Measurements from ENCODE around the gene DMRTB1. TPM values are rescaled to one million over a fixed set of nuclear protein-coding genes. Genes with fewer than 3 reads are reported as not detected.

DMRTB1 gene
- total and polyA plus RNA-seq, 2 experiments from 2014 or later = not detected

DNA sequence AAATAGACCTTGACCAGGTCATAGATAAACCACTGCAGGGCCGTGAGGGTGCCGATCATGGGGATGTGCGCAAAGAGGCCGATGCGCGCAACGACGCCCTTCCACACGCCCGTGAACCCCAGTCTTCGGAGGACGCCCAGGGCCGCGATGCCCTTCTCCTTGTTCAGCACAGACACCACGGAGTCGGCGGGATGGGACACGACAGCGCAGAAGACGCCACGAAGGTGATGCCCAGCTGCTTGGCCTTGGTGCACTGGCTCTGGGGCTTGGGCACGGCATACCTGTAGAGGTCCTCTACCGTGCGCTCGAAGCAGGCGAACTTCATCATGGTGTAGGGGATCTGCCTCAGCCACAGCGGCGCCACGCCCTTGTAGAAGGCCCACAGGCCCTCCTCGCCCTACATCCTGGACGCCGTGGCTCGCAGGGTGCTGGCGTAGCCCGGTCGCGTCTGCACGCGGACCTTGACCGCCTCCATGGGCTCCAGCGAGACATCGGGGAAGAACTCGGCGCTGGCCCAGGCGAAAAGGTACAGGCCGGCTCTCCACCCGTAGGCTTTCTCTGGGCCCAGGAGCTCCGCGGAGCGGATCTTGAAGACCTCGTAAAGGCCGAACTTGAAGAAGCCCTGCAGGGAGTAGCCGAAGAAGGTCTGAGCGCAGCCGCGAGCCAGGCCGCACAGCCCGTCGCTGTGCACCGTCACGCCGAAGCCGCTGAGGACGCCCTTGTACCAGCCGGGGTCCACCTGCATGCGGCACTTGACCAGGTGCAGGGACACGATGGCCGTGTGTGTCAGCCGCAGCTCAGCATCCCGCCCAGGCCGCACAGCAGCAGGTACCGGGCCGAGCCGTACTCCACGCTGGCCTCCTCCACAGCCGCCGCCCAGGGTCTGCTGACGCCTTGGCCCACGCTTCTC lies 20.5 kb upstream of the DMRTB1 start:
- H3K9me3 ChIP-seq (ENCODE audit: low read depth) = no peaks in the 10 kb centered on the region
- H3K27me3 ChIP-seq = no peaks in the 10 kb centered on the region
- no peaks in the 10 kb centered on the region for H3K36me3 ChIP-seq (replicated peaks; ENCODE audit: insufficient read depth, low read depth)
- TF ChIP-seq EZH2phosphoT487 (IDR thresholded peaks at IDR 0.05; ENCODE audit: low read depth, severe bottlenecking, unreplicated experiment) (no peak), EZH2 (IDR thresholded peaks at IDR 0.05; ENCODE audit: borderline replicate concordance) (no peak)
- TF ChIP-seq, protein P1, sequence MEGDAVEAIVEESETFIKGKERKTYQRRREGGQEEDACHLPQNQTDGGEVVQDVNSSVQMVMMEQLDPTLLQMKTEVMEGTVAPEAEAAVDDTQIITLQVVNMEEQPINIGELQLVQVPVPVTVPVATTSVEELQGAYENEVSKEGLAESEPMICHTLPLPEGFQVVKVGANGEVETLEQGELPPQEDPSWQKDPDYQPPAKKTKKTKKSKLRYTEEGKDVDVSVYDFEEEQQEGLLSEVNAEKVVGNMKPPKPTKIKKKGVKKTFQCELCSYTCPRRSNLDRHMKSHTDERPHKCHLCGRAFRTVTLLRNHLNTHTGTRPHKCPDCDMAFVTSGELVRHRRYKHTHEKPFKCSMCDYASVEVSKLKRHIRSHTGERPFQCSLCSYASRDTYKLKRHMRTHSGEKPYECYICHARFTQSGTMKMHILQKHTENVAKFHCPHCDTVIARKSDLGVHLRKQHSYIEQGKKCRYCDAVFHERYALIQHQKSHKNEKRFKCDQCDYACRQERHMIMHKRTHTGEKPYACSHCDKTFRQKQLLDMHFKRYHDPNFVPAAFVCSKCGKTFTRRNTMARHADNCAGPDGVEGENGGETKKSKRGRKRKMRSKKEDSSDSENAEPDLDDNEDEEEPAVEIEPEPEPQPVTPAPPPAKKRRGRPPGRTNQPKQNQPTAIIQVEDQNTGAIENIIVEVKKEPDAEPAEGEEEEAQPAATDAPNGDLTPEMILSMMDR (IDR thresholded peaks at IDR 0.05; ENCODE audit: poor library complexity) = no peak
- H2AFZ ChIP-seq = no peak overlapping the region
- H3K79me2 ChIP-seq = no peaks in the 10 kb centered on the region
- no peak for DNase-seq (ENCODE audit: low spot score)
- no peak overlapping the region for H3K4me2 ChIP-seq
- H4K20me1 ChIP-seq (ENCODE audit: insufficient read depth, poor library complexity, severe bottlenecking) = no peaks in the 10 kb centered on the region
- H3K9me2 ChIP-seq (replicated peaks; ENCODE audit: insufficient read depth) = no peaks in the 10 kb centered on the region
- no peak overlapping the region for H3K27ac ChIP-seq
- 98% methylated on average over 78 of the region's 79 CpGs for WGBS (ENCODE audit: low lambda C conversion rate, missing lambda C conversion rate)
- no peaks in the 10 kb centered on the region for H3K4me1 ChIP-seq (ENCODE audit: insufficient read depth)
- no peak overlapping the region for H3K4me3 ChIP-seq

DNA sequence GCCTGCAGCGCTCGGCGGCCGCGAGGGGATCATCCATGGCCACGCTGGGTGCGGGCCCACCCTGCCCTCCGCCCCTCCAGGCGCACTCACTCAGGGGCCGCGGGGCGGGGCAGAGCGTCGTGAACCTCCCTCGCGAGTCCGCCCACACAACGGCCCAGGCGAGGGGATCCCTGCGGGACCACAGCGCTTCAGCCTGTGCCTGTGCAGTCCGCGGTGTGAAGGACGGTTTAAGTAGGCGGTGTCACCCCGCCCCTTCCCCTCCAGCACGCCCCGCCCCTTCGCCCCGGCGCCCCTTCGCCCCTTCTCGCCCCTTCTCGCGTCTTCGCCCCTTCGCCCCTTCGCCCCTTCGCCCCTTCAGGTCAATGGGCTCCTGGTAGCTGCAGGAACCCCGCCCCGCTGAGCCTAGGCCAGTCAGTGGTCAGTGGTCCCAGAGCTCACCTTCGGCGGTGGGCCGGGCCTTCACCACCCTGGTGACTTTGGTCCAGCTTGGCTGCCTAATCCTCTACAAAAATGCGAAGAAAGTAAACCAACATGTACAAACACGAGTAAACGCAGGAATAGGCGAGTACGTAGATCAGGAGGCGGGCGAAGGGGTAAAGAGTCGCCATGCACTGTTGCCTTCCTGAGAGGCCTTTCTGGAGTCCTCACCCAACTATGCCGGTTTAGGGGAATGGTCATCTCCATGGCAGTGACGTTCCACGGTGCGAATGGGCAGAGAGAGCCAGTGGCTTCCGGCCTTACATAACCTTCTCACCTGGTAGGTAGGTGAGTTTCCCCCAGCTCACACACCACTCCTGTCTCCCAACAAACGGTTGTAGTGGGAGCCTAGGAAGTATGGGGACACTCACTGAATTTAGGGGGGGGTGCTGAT lies 19.6 kb upstream of the DMRTB1 start:
- H3K27ac ChIP-seq = no peak overlapping the region
- TF ChIP-seq, protein P1 (IDR thresholded peaks at IDR 0.05; ENCODE audit: poor library complexity) = no peak
- TF ChIP-seq EZH2phosphoT487 (IDR thresholded peaks at IDR 0.05; ENCODE audit: low read depth, severe bottlenecking, unreplicated experiment) (no peak), EZH2 (IDR thresholded peaks at IDR 0.05; ENCODE audit: borderline replicate concordance) (no peak)
- H2AFZ ChIP-seq = no peak overlapping the region
- H3K36me3 ChIP-seq (replicated peaks; ENCODE audit: insufficient read depth, low read depth) = no peaks in the 10 kb centered on the region
- no peak for DNase-seq (ENCODE audit: low spot score)
- H3K79me2 ChIP-seq = no peaks in the 10 kb centered on the region
- 98% methylated on average over 45 of the region's 58 CpGs for WGBS (ENCODE audit: low lambda C conversion rate, missing lambda C conversion rate)
- H3K4me1 ChIP-seq (ENCODE audit: insufficient read depth) = no peaks in the 10 kb centered on the region
- no peaks in the 10 kb centered on the region for H4K20me1 ChIP-seq (ENCODE audit: insufficient read depth, poor library complexity, severe bottlenecking)
- H3K27me3 ChIP-seq = no peaks in the 10 kb centered on the region
- H3K9me2 ChIP-seq (replicated peaks; ENCODE audit: insufficient read depth) = no peaks in the 10 kb centered on the region
- H3K4me3 ChIP-seq = no peak overlapping the region
- H3K4me2 ChIP-seq = no peak overlapping the region
- no peaks in the 10 kb centered on the region for H3K9me3 ChIP-seq (ENCODE audit: low read depth)

DNA sequence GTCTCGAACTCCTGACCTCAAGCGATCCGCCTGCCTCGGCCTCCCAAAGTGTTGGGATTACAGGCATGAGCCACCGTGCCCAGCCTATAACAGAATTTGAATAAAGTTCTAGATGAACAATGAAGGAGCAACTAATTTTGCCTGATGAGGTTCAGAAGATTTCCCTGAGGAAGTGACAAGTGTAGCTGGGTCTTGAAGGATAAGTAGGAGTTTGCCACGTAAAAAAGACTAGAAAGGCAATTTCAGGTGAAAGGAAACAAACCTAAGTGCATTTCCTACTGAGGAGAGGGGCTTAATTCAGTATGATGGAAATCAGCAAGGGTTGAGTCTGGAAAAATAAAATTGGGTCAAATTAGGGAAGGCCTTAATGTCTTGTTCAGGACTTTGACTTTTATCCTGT lies 18.6 kb upstream of the DMRTB1 start:
- 92% methylated on average over 6 of the region's 6 CpGs for WGBS (ENCODE audit: low lambda C conversion rate, missing lambda C conversion rate)
- H3K4me1 ChIP-seq (ENCODE audit: insufficient read depth) = no peaks in the 10 kb centered on the region
- H2AFZ ChIP-seq = no peak overlapping the region
- no peak overlapping the region for H3K4me2 ChIP-seq
- no peaks in the 10 kb centered on the region for H3K9me2 ChIP-seq (replicated peaks; ENCODE audit: insufficient read depth)
- no peaks in the 10 kb centered on the region for H3K36me3 ChIP-seq (replicated peaks; ENCODE audit: insufficient read depth, low read depth)
- no peaks in the 10 kb centered on the region for H3K9me3 ChIP-seq (ENCODE audit: low read depth)
- H3K79me2 ChIP-seq = no peaks in the 10 kb centered on the region
- H3K27ac ChIP-seq = no peak overlapping the region
- no peak for DNase-seq (ENCODE audit: low spot score)
- H3K27me3 ChIP-seq = no peaks in the 10 kb centered on the region
- TF ChIP-seq EZH2phosphoT487 (IDR thresholded peaks at IDR 0.05; ENCODE audit: low read depth, severe bottlenecking, unreplicated experiment) (no peak), EZH2 (IDR thresholded peaks at IDR 0.05; ENCODE audit: borderline replicate concordance) (no peak)
- TF ChIP-seq, protein P1 (IDR thresholded peaks at IDR 0.05; ENCODE audit: poor library complexity) = no peak
- no peaks in the 10 kb centered on the region for H4K20me1 ChIP-seq (ENCODE audit: insufficient read depth, poor library complexity, severe bottlenecking)
- H3K4me3 ChIP-seq = no peak overlapping the region
